ENCODE data around the gene FHAD1. TPM values are rescaled to one million over a fixed set of nuclear protein-coding genes. Genes with fewer than 3 reads are reported as not detected.
A peak's percentile ranks its signal among the peaks of the same experiment; 100 is the strongest.

Gene FHAD1
- total and polyA plus RNA-seq, 9 of the 15 experiments (the other 6 are each of a cell fraction or from before 2014, with no cell fraction given) = 0.32 to 2.1 (median 1.5) TPM; not detected in 1

DNA sequence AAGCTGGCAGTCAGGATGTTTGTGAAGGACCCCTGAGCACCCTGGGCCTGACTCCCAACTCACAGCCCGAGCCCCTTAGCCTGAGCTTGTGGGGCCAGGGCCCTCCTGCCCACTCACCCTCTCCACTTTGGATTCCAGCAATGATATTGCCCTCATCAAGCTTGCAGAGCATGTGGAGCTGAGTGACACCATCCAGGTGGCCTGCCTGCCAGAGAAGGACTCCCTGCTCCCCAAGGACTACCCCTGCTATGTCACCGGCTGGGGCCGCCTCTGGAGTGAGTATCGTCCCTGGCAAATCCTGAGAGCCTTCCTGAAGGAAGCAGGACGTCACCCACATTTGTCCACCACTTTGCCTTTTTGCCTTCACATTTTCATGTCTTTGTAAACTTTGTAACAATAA, 196.3 kb downstream of the FHAD1 start (continued):
- TF ChIP-seq, protein P1, sequence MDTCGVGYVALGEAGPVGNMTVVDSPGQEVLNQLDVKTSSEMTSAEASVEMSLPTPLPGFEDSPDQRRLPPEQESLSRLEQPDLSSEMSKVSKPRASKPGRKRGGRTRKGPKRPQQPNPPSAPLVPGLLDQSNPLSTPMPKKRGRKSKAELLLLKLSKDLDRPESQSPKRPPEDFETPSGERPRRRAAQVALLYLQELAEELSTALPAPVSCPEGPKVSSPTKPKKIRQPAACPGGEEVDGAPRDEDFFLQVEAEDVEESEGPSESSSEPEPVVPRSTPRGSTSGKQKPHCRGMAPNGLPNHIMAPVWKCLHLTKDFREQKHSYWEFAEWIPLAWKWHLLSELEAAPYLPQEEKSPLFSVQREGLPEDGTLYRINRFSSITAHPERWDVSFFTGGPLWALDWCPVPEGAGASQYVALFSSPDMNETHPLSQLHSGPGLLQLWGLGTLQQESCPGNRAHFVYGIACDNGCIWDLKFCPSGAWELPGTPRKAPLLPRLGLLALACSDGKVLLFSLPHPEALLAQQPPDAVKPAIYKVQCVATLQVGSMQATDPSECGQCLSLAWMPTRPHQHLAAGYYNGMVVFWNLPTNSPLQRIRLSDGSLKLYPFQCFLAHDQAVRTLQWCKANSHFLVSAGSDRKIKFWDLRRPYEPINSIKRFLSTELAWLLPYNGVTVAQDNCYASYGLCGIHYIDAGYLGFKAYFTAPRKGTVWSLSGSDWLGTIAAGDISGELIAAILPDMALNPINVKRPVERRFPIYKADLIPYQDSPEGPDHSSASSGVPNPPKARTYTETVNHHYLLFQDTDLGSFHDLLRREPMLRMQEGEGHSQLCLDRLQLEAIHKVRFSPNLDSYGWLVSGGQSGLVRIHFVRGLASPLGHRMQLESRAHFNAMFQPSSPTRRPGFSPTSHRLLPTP (IDR thresholded peaks at IDR 0.05; ENCODE audit: borderline replicate concordance, extremely low read depth, insufficient read length) = no peak
- no peak for TF ChIP-seq EHMT2 (IDR thresholded peaks at IDR 0.05)
- no peak for TF ChIP-seq BDP1 (IDR thresholded peaks at IDR 0.05; ENCODE audit: insufficient read depth, insufficient read length)

DNA sequence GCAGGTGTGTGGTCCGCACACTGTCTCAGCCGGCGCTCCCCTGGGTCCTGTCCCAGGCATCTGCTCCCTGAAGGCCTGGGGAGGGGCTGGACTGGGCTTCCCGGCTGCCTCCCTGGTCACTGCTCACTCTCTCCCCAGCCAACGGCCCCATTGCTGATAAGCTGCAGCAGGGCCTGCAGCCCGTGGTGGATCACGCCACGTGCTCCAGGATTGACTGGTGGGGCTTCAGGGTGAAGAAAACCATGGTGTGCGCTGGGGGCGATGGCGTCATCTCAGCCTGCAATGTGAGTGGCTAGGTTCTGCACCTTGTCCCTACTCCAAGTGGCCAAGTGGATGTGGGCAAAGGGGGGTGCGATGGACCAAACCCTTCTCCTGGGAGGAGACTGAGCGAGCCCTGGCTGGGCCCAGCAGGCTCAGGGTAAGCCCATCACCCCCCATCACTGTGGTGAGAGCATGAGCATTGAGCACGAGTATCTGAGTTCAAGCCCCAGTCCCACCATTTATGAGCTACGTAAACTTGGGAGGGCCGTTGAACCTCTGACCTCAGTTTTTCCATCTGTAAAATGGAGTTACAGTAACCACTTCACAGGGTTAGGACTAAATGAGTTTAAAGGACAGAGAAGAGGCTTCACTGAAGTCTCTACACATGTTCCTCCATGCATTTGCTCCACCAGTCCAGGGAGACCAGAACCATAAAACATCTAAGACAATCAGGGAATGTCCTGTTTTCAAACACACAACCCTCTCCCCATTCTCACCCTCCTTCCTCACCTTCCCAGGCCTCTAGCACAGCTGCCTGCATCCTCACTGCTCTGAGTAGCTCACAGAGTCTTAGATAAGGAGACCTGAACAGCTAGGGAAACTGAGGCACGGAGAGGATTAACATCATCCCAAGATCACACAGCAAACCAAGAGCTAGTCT, 197.7 kb downstream of the FHAD1 start:
- no peak overlapping the region for H3K27ac ChIP-seq (ENCODE audit: extremely low read depth, low read depth, low read length)
- intact Hi-C loops (cut with micrococcal nuclease) = no loop called here
- H3K79me2 ChIP-seq (ENCODE audit: control insufficient read depth, insufficient read depth, low read length) = no peaks in the 10 kb centered on the region
- H3K9me3 ChIP-seq (replicated peaks; ENCODE audit: control insufficient read depth, insufficient read depth, low read depth, low read length) = no peaks in the 10 kb centered on the region
- peak overlapping the region in 1 of 2 experiments; percentile 68; a peak in 2 of 4 replicates for H3K9ac ChIP-seq (ENCODE audit: insufficient read depth in 1 of 2, low read depth in 2 of 2, low read length in 2 of 2)
- in situ Hi-C loops (cut with MboI) = no loop called here
- H3K36me3 ChIP-seq (ENCODE audit: control insufficient read depth, insufficient read depth, low read length) = no peaks in the 10 kb centered on the region
- H3K4me3 ChIP-seq = no peak overlapping the region
- H3K4me1 ChIP-seq (replicated peaks in 1 of 2; ENCODE audit: control insufficient read depth in 2 of 2, insufficient read depth in 2 of 2, low read length in 2 of 2) = peaks cover 7 to 16% of the 10 kb centered on the region in 2 experiments; a peak in 4 of 5 replicates
- POLR2A ChIA-PET = interaction anchor here (0.6 to 2.2 kb wide), 4 partner anchors 13 to 284 kb away, joined by 3 to 12 read pairs (median 3); no protein-coding TSS in a partner anchor
- H4K20me1 ChIP-seq (replicated peaks; ENCODE audit: control insufficient read depth, insufficient read depth, low read length) = no peaks in the 10 kb centered on the region
- FAIRE-seq (peak; percentile 42), ATAC-seq (peak; percentile 87), DNase-seq (ENCODE audit: extremely low read depth in 1 of 4, low spot score in 3 of 4) (peak; percentile 73 to 81 (median 76))
- H2AFZ ChIP-seq (ENCODE audit: low read depth, low read length) = peak overlapping the region; percentile 67
- CTCF ChIA-PET (ENCODE audit: low intra/inter-chr PET ratio) = interaction anchor here (0.6 kb wide), 1 partner anchor 12 kb away, joined by 3 read pairs; the partner anchor contains the start of gene CELA2A
- H3K4me2 ChIP-seq (ENCODE audit: insufficient read depth, low read length) = 0 out of 2 replicates have a peak overlapping the region, but pooled peaks have one; percentile 2
- no peaks in the 10 kb centered on the region for H3K9me1 ChIP-seq (ENCODE audit: control insufficient read depth, insufficient read depth, low read length)
- 43% methylated on average over 17 of the region's 17 CpGs for WGBS (ENCODE audit: insufficient coverage, low coverage, missing lambda C conversion rate)
- H3K27me3 ChIP-seq (ENCODE audit: control insufficient read depth in 2 of 2, insufficient read depth in 2 of 2, low read length in 2 of 2) = no peaks in the 10 kb centered on the region
- BruUV-seq (replicated peaks) = no TSS peak
- TF ChIP-seq ZNF174 (CRISPR knock-in tag; IDR thresholded peaks at IDR 0.05) (no peak), KLF13 (tag; IDR thresholded peaks at IDR 0.05; ENCODE audit: borderline replicate concordance, low read depth) (no peak), ZNF146 (CRISPR knock-in tag; IDR thresholded peaks at IDR 0.05; ENCODE audit: unreplicated experiment) (no peak), POLR2B (IDR thresholded peaks at IDR 0.05; ENCODE audit: low read depth, partially characterized antibody) (no peak), MEF2D (tag; conservative IDR thresholded peaks at IDR 0.05; ENCODE audit: low read depth) (no peak), ATF7 (IDR thresholded peaks at IDR 0.05) (peak; percentile 83; the same call in 1 of the 2 replicates), STAT5A (IDR thresholded peaks at IDR 0.05; ENCODE audit: borderline replicate concordance, low read length) (no peak), CBFB (CRISPR knock-in tag; IDR thresholded peaks at IDR 0.05) (no peak), NBN (IDR thresholded peaks at IDR 0.05; ENCODE audit: low read depth) (no peak), L3MBTL2 (IDR thresholded peaks at IDR 0.05) (peak; percentile 96)
- TF ChIP-seq, protein P2, sequence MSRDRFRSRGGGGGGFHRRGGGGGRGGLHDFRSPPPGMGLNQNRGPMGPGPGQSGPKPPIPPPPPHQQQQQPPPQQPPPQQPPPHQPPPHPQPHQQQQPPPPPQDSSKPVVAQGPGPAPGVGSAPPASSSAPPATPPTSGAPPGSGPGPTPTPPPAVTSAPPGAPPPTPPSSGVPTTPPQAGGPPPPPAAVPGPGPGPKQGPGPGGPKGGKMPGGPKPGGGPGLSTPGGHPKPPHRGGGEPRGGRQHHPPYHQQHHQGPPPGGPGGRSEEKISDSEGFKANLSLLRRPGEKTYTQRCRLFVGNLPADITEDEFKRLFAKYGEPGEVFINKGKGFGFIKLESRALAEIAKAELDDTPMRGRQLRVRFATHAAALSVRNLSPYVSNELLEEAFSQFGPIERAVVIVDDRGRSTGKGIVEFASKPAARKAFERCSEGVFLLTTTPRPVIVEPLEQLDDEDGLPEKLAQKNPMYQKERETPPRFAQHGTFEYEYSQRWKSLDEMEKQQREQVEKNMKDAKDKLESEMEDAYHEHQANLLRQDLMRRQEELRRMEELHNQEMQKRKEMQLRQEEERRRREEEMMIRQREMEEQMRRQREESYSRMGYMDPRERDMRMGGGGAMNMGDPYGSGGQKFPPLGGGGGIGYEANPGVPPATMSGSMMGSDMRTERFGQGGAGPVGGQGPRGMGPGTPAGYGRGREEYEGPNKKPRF (IDR thresholded peaks at IDR 0.05; ENCODE audit: low read depth, low read length) = no peak

All from K562 (cell line).